ENCODE data around the gene DIAPH3.

DIAPH3 gene

DNA sequence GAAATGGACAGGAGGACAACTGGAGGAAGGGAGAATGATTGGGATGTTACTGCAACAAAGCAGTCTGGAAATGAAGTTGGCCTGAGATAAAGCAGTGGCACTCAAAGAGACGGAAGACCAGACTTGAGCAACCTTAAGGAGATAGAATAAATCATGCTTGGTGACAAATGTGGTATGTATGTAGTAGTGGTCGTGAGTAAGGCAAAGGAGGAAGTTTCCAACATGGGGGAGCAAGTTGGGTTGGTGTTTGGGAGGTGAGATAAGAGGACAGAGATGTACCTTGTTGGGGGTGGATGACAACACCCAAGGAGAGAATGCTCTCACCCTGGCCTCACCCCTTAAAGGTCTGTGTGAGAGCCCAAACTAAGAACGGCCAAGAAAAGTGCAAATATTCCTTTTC lies 420.5 kb downstream of the DIAPH3 start:
- Histone ChIP-seq H4K91ac (ENCODE audit: low read depth, low read length, poor library complexity) (no peak overlapping the region), H3K79me1 (ENCODE audit: low read depth, low read length) (no peaks in the 10 kb centered on the region), H2BK120ac (ENCODE audit: low read depth, low read length) (no peak overlapping the region), H3K27me3 (ENCODE audit: control insufficient read depth in 3 of 3, insufficient read depth in 3 of 3, low read depth in 1 of 3, low read length in 3 of 3) (no peaks in the 10 kb centered on the region), H3K4me1 (ENCODE audit: control insufficient read depth in 2 of 2, insufficient read depth in 1 of 2, low read depth in 1 of 2, low read length in 2 of 2) (peaks cover 5 to 10% of the 10 kb centered on the region in 2 donors), H2AFZ (ENCODE audit: low read length) (no peak overlapping the region), H3K18ac (ENCODE audit: low read length) (no peak overlapping the region), H3K4ac (ENCODE audit: low read length) (no peak overlapping the region), H3K4me3 (ENCODE audit: low read length in 2 of 2) (no peak overlapping the region), H3K14ac (ENCODE audit: low read length) (no peak overlapping the region), H2BK5ac (ENCODE audit: low read length) (no peak overlapping the region), H3K23ac (ENCODE audit: low read depth, low read length, poor library complexity) (no peak overlapping the region), H3K27ac (replicated peaks; ENCODE audit: low read length) (no peak overlapping the region), H4K8ac (ENCODE audit: low read depth, low read length) (no peak overlapping the region), H3K36me3 (replicated peaks in 1 of 2; ENCODE audit: control insufficient read depth in 2 of 2, insufficient read depth in 2 of 2, low read length in 2 of 2) (no peaks in the 10 kb centered on the region), H2BK15ac (ENCODE audit: low read length) (no peak overlapping the region), H2BK12ac (ENCODE audit: low read length) (no peak overlapping the region), H3K9me3 (replicated peaks in 1 of 2; ENCODE audit: control insufficient read depth in 2 of 2, insufficient read depth in 1 of 2, low read depth in 1 of 2, low read length in 2 of 2) (no peaks in the 10 kb centered on the region), H3K9ac (ENCODE audit: low read depth, low read length, poor library complexity) (no peak overlapping the region), H3K4me2 (ENCODE audit: insufficient read depth, low read length, poor library complexity, severe bottlenecking) (no peak overlapping the region), H2AK5ac (ENCODE audit: low read depth, low read length) (no peak overlapping the region)
- DNase-seq (ENCODE audit: low spot score), result no peak
- WGBS, 2 donors (ENCODE audit: extremely low coverage in 2 of 2, insufficient read length in 2 of 2, insufficient replicate concordance in 1 of 2), result 100% methylated on average over 1 of the region's 3 CpGs; no CpG with 5 or more reads in 1 of the 2 donors

DNA sequence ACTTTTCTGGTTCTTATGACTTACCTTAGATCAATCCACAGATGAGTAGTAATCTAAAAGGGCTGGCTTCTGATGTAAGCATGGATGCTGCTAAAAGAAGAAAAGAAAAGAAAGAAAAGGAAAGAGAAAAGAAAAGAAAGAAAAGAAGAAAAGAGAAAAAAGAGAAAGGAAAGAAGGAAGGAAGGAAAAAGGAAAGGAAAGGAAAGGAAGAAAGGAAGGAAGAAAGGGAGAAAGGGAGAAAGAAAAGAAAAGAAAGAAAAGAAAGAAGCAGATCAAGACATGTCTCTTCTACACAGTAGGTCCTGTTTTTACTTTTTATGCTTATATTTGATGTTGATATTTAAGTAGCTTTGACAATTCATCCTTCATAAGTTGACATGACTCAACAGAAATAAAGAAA lies 421.3 kb downstream of the DIAPH3 start:
- no peak overlapping the region for H3K14ac ChIP-seq (ENCODE audit: low read length)
- no peaks in the 10 kb centered on the region for H3K36me3 ChIP-seq (replicated peaks in 1 of 2; ENCODE audit: control insufficient read depth in 2 of 2, insufficient read depth in 2 of 2, low read length in 2 of 2)
- no peak overlapping the region for H2AFZ ChIP-seq (ENCODE audit: low read length)
- no peak overlapping the region for H2BK15ac ChIP-seq (ENCODE audit: low read length)
- no peaks in the 10 kb centered on the region for H3K9me3 ChIP-seq (replicated peaks in 1 of 2; ENCODE audit: control insufficient read depth in 2 of 2, insufficient read depth in 1 of 2, low read depth in 1 of 2, low read length in 2 of 2)
- no peak overlapping the region for H3K4me2 ChIP-seq (ENCODE audit: insufficient read depth, low read length, poor library complexity, severe bottlenecking)
- H3K27ac ChIP-seq (replicated peaks; ENCODE audit: low read length), result no peak overlapping the region
- no peak overlapping the region for H2AK5ac ChIP-seq (ENCODE audit: low read depth, low read length)
- peaks cover 5 to 10% of the 10 kb centered on the region in 2 donors for H3K4me1 ChIP-seq (ENCODE audit: control insufficient read depth in 2 of 2, insufficient read depth in 1 of 2, low read depth in 1 of 2, low read length in 2 of 2)
- no peak overlapping the region for H2BK120ac ChIP-seq (ENCODE audit: low read depth, low read length)
- no peak overlapping the region for H3K4ac ChIP-seq (ENCODE audit: low read length)
- H3K27me3 ChIP-seq (ENCODE audit: control insufficient read depth in 3 of 3, insufficient read depth in 3 of 3, low read depth in 1 of 3, low read length in 3 of 3), result no peaks in the 10 kb centered on the region
- H2BK12ac ChIP-seq (ENCODE audit: low read length), result no peak overlapping the region
- no peak overlapping the region for H2BK5ac ChIP-seq (ENCODE audit: low read length)
- H3K23ac ChIP-seq (ENCODE audit: low read depth, low read length, poor library complexity), result no peak overlapping the region
- H4K8ac ChIP-seq (ENCODE audit: low read depth, low read length), result no peak overlapping the region
- DNase-seq (ENCODE audit: low spot score), result no peak
- no peak overlapping the region for H3K9ac ChIP-seq (ENCODE audit: low read depth, low read length, poor library complexity)
- no peak overlapping the region for H4K91ac ChIP-seq (ENCODE audit: low read depth, low read length, poor library complexity)
- no peaks in the 10 kb centered on the region for H3K79me1 ChIP-seq (ENCODE audit: low read depth, low read length)
- no peak overlapping the region for H3K18ac ChIP-seq (ENCODE audit: low read length)
- H3K4me3 ChIP-seq (ENCODE audit: low read length in 2 of 2), result no peak overlapping the region

DNA sequence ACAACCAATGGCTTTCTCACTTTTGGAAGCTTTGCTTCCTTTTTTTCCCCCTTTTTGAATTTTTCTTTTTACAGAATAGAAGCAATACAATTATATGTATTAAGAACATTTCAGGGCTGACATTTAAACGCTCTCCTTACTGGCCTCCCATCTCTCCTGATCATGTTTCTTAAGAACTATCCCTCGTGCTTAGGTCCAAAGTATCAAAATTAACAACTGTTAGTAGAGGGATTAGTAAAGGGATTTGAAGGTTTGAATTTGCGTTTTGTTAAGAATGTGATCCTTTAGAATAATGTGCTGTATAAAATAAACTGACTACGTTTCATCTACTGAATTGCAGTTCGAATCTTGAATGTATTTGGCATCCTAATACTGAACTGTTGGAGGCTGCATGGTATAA lies 424.8 kb downstream of the DIAPH3 start:
- DNase-seq (ENCODE audit: low spot score), result no peak
- Histone ChIP-seq H3K9me3 (replicated peaks in 1 of 2; ENCODE audit: control insufficient read depth in 2 of 2, insufficient read depth in 1 of 2, low read depth in 1 of 2, low read length in 2 of 2) (no peaks in the 10 kb centered on the region), H2BK5ac (ENCODE audit: low read length) (no peak overlapping the region), H3K14ac (ENCODE audit: low read length) (no peak overlapping the region), H2AFZ (ENCODE audit: low read length) (no peak overlapping the region), H2BK12ac (ENCODE audit: low read length) (no peak overlapping the region), H3K27ac (replicated peaks; ENCODE audit: low read length) (no peak overlapping the region), H4K8ac (ENCODE audit: low read depth, low read length) (no peak overlapping the region), H4K91ac (ENCODE audit: low read depth, low read length, poor library complexity) (no peak overlapping the region), H3K27me3 (ENCODE audit: control insufficient read depth in 3 of 3, insufficient read depth in 3 of 3, low read depth in 1 of 3, low read length in 3 of 3) (no peaks in the 10 kb centered on the region), H3K36me3 (replicated peaks in 1 of 2; ENCODE audit: control insufficient read depth in 2 of 2, insufficient read depth in 2 of 2, low read length in 2 of 2) (no peaks in the 10 kb centered on the region), H3K4ac (ENCODE audit: low read length) (no peak overlapping the region), H3K18ac (ENCODE audit: low read length) (no peak overlapping the region), H2BK15ac (ENCODE audit: low read length) (no peak overlapping the region), H2BK120ac (ENCODE audit: low read depth, low read length) (no peak overlapping the region), H3K4me1 (ENCODE audit: control insufficient read depth in 2 of 2, insufficient read depth in 1 of 2, low read depth in 1 of 2, low read length in 2 of 2) (peaks cover 0 to 5% of the 10 kb centered on the region in 2 donors), H2AK5ac (ENCODE audit: low read depth, low read length) (no peak overlapping the region), H3K23ac (ENCODE audit: low read depth, low read length, poor library complexity) (no peak overlapping the region), H3K79me1 (ENCODE audit: low read depth, low read length) (no peaks in the 10 kb centered on the region), H3K4me3 (ENCODE audit: low read length in 2 of 2) (no peak overlapping the region), H3K9ac (ENCODE audit: low read depth, low read length, poor library complexity) (no peak overlapping the region), H3K4me2 (ENCODE audit: insufficient read depth, low read length, poor library complexity, severe bottlenecking) (no peak overlapping the region)
- 100% methylated on average over 1 of the region's 5 CpGs for WGBS, 2 donors (ENCODE audit: extremely low coverage in 2 of 2, insufficient read length in 2 of 2, insufficient replicate concordance in 1 of 2)

DNA sequence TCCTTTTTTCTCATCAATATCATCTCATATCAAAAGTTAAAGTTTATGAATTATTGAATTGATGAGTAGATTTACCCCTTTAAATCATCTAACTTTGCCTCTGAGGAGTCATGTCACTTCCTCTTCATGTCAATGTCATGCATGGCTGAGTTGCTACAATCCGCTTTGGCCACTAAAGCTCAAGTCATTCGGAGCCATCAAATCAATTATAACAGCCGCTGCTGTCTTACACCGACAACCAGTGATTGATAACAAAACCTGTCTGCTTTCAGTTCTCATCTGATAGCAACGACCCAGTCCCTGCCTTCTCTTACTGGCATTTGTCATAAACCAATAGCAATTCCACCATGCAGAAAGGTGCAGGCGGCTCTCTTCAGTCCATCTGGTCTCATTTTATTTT lies 429.3 kb downstream of the DIAPH3 start:
- no peak overlapping the region for H3K27ac ChIP-seq (replicated peaks; ENCODE audit: low read length)
- H3K18ac ChIP-seq (ENCODE audit: low read length), result no peak overlapping the region
- H3K36me3 ChIP-seq (replicated peaks in 1 of 2; ENCODE audit: control insufficient read depth in 2 of 2, insufficient read depth in 2 of 2, low read length in 2 of 2), result no peaks in the 10 kb centered on the region
- H3K4me1 ChIP-seq (ENCODE audit: control insufficient read depth in 2 of 2, insufficient read depth in 1 of 2, low read depth in 1 of 2, low read length in 2 of 2), result peaks cover 0 to 5% of the 10 kb centered on the region in 2 donors
- H3K4me2 ChIP-seq (ENCODE audit: insufficient read depth, low read length, poor library complexity, severe bottlenecking), result no peak overlapping the region
- no peak overlapping the region for H2AK5ac ChIP-seq (ENCODE audit: low read depth, low read length)
- DNase-seq (ENCODE audit: low spot score), result no peak
- no peak overlapping the region for H3K9ac ChIP-seq (ENCODE audit: low read depth, low read length, poor library complexity)
- no peaks in the 10 kb centered on the region for H3K9me3 ChIP-seq (replicated peaks in 1 of 2; ENCODE audit: control insufficient read depth in 2 of 2, insufficient read depth in 1 of 2, low read depth in 1 of 2, low read length in 2 of 2)
- H3K23ac ChIP-seq (ENCODE audit: low read depth, low read length, poor library complexity), result no peak overlapping the region
- no CpG with 5 or more reads among the region's 6 CpGs for WGBS, 2 donors (ENCODE audit: extremely low coverage in 2 of 2, insufficient read length in 2 of 2, insufficient replicate concordance in 1 of 2)
- H3K4ac ChIP-seq (ENCODE audit: low read length), result no peak overlapping the region
- H3K27me3 ChIP-seq (ENCODE audit: control insufficient read depth in 3 of 3, insufficient read depth in 3 of 3, low read depth in 1 of 3, low read length in 3 of 3), result no peaks in the 10 kb centered on the region
- no peaks in the 10 kb centered on the region for H3K79me1 ChIP-seq (ENCODE audit: low read depth, low read length)
- H2AFZ ChIP-seq (ENCODE audit: low read length), result no peak overlapping the region
- no peak overlapping the region for H3K4me3 ChIP-seq (ENCODE audit: low read length in 2 of 2)
- H2BK15ac ChIP-seq (ENCODE audit: low read length), result no peak overlapping the region
- H2BK12ac ChIP-seq (ENCODE audit: low read length), result no peak overlapping the region
- H2BK120ac ChIP-seq (ENCODE audit: low read depth, low read length), result no peak overlapping the region
- no peak overlapping the region for H3K14ac ChIP-seq (ENCODE audit: low read length)
- no peak overlapping the region for H2BK5ac ChIP-seq (ENCODE audit: low read length)
- no peak overlapping the region for H4K91ac ChIP-seq (ENCODE audit: low read depth, low read length, poor library complexity)
- no peak overlapping the region for H4K8ac ChIP-seq (ENCODE audit: low read depth, low read length)
